HL-60 (cell line): ENCODE results near the gene CSMD2.

Experiments used
- POLR2AphosphoS5 ChIP-seq: IDR thresholded peaks from 2 replicates; pipeline ENCODE4 v1.6.1; 2012; ENCODE audit warnings: low read depth
- TF ChIP-seq, protein P1 (sequence below): IDR thresholded peaks from one replicate; pipeline ENCODE4 v1.5.1; 2011; ENCODE audit warnings: low read length, control low read depth, inconsistent platforms; ENCODE audit not compliant: insufficient read depth

DNA sequence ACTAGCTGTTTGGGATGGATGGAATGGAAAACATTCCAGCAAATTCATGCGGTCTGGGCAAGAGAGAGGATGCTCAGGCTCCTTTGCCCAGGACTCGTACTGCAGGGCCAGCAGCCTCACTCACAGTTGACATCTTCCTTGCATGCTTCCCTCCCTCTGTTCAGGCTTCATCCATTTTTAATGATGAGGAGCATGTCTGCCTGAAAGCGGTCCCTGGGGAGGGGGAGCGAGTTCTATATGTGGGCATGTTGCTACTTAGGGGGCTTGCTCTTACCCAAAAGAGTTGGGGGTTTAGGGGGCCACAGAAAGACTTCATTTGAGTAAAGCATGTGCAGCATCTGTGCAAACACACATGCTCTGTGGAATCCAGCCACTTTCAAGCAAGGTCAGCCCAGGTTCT lies 203.0 kb downstream of the CSMD2 start:
- TF ChIP-seq, protein P1, sequence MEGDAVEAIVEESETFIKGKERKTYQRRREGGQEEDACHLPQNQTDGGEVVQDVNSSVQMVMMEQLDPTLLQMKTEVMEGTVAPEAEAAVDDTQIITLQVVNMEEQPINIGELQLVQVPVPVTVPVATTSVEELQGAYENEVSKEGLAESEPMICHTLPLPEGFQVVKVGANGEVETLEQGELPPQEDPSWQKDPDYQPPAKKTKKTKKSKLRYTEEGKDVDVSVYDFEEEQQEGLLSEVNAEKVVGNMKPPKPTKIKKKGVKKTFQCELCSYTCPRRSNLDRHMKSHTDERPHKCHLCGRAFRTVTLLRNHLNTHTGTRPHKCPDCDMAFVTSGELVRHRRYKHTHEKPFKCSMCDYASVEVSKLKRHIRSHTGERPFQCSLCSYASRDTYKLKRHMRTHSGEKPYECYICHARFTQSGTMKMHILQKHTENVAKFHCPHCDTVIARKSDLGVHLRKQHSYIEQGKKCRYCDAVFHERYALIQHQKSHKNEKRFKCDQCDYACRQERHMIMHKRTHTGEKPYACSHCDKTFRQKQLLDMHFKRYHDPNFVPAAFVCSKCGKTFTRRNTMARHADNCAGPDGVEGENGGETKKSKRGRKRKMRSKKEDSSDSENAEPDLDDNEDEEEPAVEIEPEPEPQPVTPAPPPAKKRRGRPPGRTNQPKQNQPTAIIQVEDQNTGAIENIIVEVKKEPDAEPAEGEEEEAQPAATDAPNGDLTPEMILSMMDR = no peak
- TF ChIP-seq POLR2AphosphoS5 = no peak
